ENCODE results near the gene SPINK8.

Gene SPINK8

DNA sequence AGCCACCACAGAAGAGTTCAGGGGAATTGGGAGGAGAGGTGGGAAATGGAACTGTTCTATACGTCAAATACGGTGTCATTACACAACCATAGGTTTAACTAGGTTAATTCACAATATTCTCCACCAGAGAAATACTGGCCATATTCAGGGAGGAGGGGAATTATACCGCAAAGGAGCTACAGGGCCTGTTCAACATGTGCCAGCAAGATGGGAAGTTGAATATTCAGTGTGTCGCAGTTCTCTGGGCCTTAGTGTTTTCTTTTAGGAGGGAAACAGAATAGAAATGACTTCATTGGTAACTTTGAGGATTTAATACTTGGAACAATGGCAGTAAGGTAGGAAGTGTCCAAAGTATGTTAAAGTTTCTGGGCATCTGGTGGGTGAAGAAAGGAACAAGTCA is 20.5 kb upstream of the SPINK8 start:
- Histone ChIP-seq H3K4me1 (ENCODE audit: insufficient read depth, low read length) (no peaks in the 10 kb centered on the region), H3K9ac (ENCODE audit: low read depth, low read length) (no peak overlapping the region), H3K9me3 (ENCODE audit: insufficient read depth, low read length, severe bottlenecking) (peaks cover 10% of the 10 kb centered on the region), H3K79me2 (ENCODE audit: insufficient read depth, low read length) (no peaks in the 10 kb centered on the region), H3K4me3 (ENCODE audit: low read depth in 1 of 2, low read length in 2 of 2) (no peak overlapping the region), H2AFZ (ENCODE audit: low read depth, low read length) (no peak overlapping the region), H3K4me2 (ENCODE audit: insufficient read depth, low read length) (no peak overlapping the region), H4K20me1 (ENCODE audit: insufficient read depth, low read length) (no peaks in the 10 kb centered on the region), H3K27ac (ENCODE audit: low read length) (no peak overlapping the region), H3K27me3 (ENCODE audit: insufficient read depth, low read length, poor library complexity) (peaks cover 6% of the 10 kb centered on the region), H3K36me3 (ENCODE audit: insufficient read depth, low read length) (no peaks in the 10 kb centered on the region)
- DNase-seq: no peak
- TF ChIP-seq, protein P1, sequence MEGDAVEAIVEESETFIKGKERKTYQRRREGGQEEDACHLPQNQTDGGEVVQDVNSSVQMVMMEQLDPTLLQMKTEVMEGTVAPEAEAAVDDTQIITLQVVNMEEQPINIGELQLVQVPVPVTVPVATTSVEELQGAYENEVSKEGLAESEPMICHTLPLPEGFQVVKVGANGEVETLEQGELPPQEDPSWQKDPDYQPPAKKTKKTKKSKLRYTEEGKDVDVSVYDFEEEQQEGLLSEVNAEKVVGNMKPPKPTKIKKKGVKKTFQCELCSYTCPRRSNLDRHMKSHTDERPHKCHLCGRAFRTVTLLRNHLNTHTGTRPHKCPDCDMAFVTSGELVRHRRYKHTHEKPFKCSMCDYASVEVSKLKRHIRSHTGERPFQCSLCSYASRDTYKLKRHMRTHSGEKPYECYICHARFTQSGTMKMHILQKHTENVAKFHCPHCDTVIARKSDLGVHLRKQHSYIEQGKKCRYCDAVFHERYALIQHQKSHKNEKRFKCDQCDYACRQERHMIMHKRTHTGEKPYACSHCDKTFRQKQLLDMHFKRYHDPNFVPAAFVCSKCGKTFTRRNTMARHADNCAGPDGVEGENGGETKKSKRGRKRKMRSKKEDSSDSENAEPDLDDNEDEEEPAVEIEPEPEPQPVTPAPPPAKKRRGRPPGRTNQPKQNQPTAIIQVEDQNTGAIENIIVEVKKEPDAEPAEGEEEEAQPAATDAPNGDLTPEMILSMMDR (IDR thresholded peaks at IDR 0.05; ENCODE audit: borderline replicate concordance, extremely low read depth, low read length, poor library complexity, severe bottlenecking): no peak
- no peak for TF ChIP-seq EZH2 (IDR thresholded peaks at IDR 0.05; ENCODE audit: borderline replicate concordance, low read depth, low read length, severe bottlenecking)
- no peak for ATAC-seq (ENCODE audit: insufficient read depth, low read depth)

DNA sequence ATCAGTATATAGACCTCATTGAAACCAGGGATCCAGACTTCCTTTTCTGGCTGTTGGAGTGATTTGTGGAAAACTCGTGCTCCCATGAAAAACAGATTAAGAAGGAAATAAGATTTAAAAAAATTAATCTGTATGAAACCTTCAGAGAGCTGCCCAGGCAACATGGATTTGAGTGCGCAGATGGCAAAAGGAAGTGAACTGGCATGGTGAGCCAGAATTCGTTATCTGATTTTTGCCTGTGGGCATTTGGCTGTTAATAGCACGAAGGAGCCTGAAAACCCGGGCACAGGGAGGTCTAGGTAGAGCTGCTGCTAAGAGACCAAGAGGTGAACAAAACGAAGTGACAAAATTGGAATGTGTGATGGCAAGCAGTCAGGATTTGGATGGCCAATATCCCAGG is 19.1 kb upstream of the SPINK8 start:
- Histone ChIP-seq H3K36me3 (ENCODE audit: insufficient read depth, low read length) (no peaks in the 10 kb centered on the region), H3K27me3 (ENCODE audit: insufficient read depth, low read length, poor library complexity) (peaks cover 11% of the 10 kb centered on the region), H3K9ac (ENCODE audit: low read depth, low read length) (no peak overlapping the region), H3K79me2 (ENCODE audit: insufficient read depth, low read length) (no peaks in the 10 kb centered on the region), H4K20me1 (ENCODE audit: insufficient read depth, low read length) (no peaks in the 10 kb centered on the region), H3K4me2 (ENCODE audit: insufficient read depth, low read length) (no peak overlapping the region), H3K9me3 (ENCODE audit: insufficient read depth, low read length, severe bottlenecking) (peaks cover 4% of the 10 kb centered on the region), H3K4me3 (ENCODE audit: low read depth in 1 of 2, low read length in 2 of 2) (no peak overlapping the region), H2AFZ (ENCODE audit: low read depth, low read length) (no peak overlapping the region), H3K27ac (ENCODE audit: low read length) (no peak overlapping the region), H3K4me1 (ENCODE audit: insufficient read depth, low read length) (no peaks in the 10 kb centered on the region)
- TF ChIP-seq EZH2 (IDR thresholded peaks at IDR 0.05; ENCODE audit: borderline replicate concordance, low read depth, low read length, severe bottlenecking): no peak
- TF ChIP-seq, protein P1 (IDR thresholded peaks at IDR 0.05; ENCODE audit: borderline replicate concordance, extremely low read depth, low read length, poor library complexity, severe bottlenecking): no peak
- DNase-seq (no peak), ATAC-seq (ENCODE audit: insufficient read depth, low read depth) (no peak)

DNA sequence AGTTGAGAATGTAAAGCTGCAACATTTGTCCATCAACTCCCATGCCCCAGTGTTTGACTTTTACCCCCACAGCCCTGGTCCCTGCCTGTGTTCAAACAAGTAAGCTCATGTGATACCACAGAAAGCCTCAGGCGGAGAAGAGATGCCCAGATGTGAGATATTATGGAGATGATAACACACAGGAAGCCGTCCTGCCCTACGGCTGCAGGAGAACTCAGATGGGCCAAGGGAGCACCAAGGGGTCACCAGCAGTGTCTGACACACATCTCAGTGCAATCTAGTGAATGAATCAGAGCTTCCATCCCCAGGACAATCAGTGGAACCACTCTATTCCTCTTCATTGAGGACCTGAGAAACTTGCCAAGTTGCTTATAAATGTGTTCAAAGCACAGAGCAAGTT is 14.0 kb upstream of the SPINK8 start:
- no peak for ATAC-seq (ENCODE audit: insufficient read depth, low read depth)
- no peak for DNase-seq
- TF ChIP-seq, protein P1 (IDR thresholded peaks at IDR 0.05; ENCODE audit: borderline replicate concordance, extremely low read depth, low read length, poor library complexity, severe bottlenecking): no peak
- TF ChIP-seq EZH2 (IDR thresholded peaks at IDR 0.05; ENCODE audit: borderline replicate concordance, low read depth, low read length, severe bottlenecking): no peak
- H2AFZ ChIP-seq (ENCODE audit: low read depth, low read length): no peak overlapping the region
- no peaks in the 10 kb centered on the region for H3K36me3 ChIP-seq (ENCODE audit: insufficient read depth, low read length)
- H3K79me2 ChIP-seq (ENCODE audit: insufficient read depth, low read length): no peaks in the 10 kb centered on the region
- no peak overlapping the region for H3K27ac ChIP-seq (ENCODE audit: low read length)
- no peak overlapping the region for H3K4me3 ChIP-seq (ENCODE audit: low read depth in 1 of 2, low read length in 2 of 2)
- H3K27me3 ChIP-seq (ENCODE audit: insufficient read depth, low read length, poor library complexity): peaks cover 20% of the 10 kb centered on the region
- no peaks in the 10 kb centered on the region for H3K4me1 ChIP-seq (ENCODE audit: insufficient read depth, low read length)
- H4K20me1 ChIP-seq (ENCODE audit: insufficient read depth, low read length): no peaks in the 10 kb centered on the region
- no peak overlapping the region for H3K4me2 ChIP-seq (ENCODE audit: insufficient read depth, low read length)
- H3K9ac ChIP-seq (ENCODE audit: low read depth, low read length): no peak overlapping the region
- H3K9me3 ChIP-seq (ENCODE audit: insufficient read depth, low read length, severe bottlenecking): no peaks in the 10 kb centered on the region
